Heart left ventricle (tissue), 13 donors: ENCODE results near the gene TRAPPC14.
A peak's percentile ranks its signal among the peaks of the same experiment; 100 is the strongest.

Source experiments
- CTCF ChIP-seq, 12 donors: fragments of 200-600 bp; sonication (generic) in 4 of 12; IDR thresholded peaks; one replicate each; pipeline versions ENCODE4 v1.5.0 to v1.8.0; 2018 to 2022; ENCODE audit warnings: antibody characterized with exemption in 12 of 12, mild to moderate bottlenecking in 5 of 12
- POLR2A ChIP-seq, 2 donors: fragments of 450-650 bp; IDR thresholded peaks; one replicate each; pipeline ENCODE4 v1.6.1; 2017; ENCODE audit warnings: antibody characterized with exemption in 2 of 2, mild to moderate bottlenecking in 2 of 2, moderate library complexity in 2 of 2
- donor health status: ischemic (EF 13 %, LVEDD 7.1; RV severe dilation, severe dysfunction).
- donor health status: DM: no; HTN: yes; CAD: no.
- donor health status: DM: no; HTN: no; CAD: no.
- donor health status: ischemic (EF 25% LVEDD 6.9; RV normal size, moderate dysfunction).
- donor health status: ischemic (EF 25% LVEDD 5.7; RV mildly dilated, moderate dysfunction).
- donor health status: ischemic (EF 35%, LVEDD 5.7; RV mildly dilated, moderate dysfunction).
- donor health status: nonischemic (EF 11% LVEDD 7.7; RV severe dilation, severe dysfunction).
- donor health status: DM: yes; HTN: yes; CAD: no.
- donor health status: PGD.
- donor health status: ischemic (EF 29% LVEDD 5.4; RV normal size, mild dysfunction).
- donor health status: nonischemic (EF 23%, LVEDD 6.1; RV moderate dilation, normal function).

GRCh38 chr7:100126931-100127865 lies 31.3 kb downstream of the TRAPPC14 start, which contains the start of gene MBLAC1:
- TF ChIP-seq CTCF (IDR thresholded peaks at IDR 0.05): no peak
- peak in 1 of 2 donors; percentile 28 for TF ChIP-seq POLR2A (IDR thresholded peaks at IDR 0.05)
